HepG2 (cell line): ENCODE measurements around the gene AP3D1. TPM values are rescaled to one million over a fixed set of nuclear protein-coding genes. Genes with fewer than 3 reads are reported as not detected.

Experiments
- ATAC-seq: fragments of 200-7000 bp; cut with Tn5 transposase; 3 replicates; pipeline ENCODE4 v1.9.1; 2020; ENCODE audit warnings: mild to moderate bottlenecking, moderate library complexity
- BruUV-seq: library from RNA; stranded (reverse); fragments of 400-500 nt; replicated peaks from 2 replicates; lab custom pipeline; 2021; lab: Mats Ljungman, UMichigan
- CTCF ChIA-PET: fragments of 300-600 bp; formaldehyde crosslinking; extraction: SDS; loops from one replicate; lab custom pipeline; 2021; ENCODE audit warnings: low total read pairs, inconsistent platforms, low intra/inter-chr PET ratio; lab: Yijun Ruan, JAX
- POLR2A ChIA-PET: fragments of 350-600 bp; sonication (Branson Sonifier 250); formaldehyde crosslinking; loops from one replicate; lab custom pipeline; 2020; ENCODE audit warnings: antibody characterized with exemption, inconsistent platforms; lab: Yijun Ruan, JAX
- DNase-seq: peaks from one replicate; pipeline ENCODE4 v3.0.0-alpha.2; 2015; ENCODE audit warnings: low spot score
- FAIRE-seq: peaks from 3 replicates; lab custom pipeline; 2011; peaks lifted over from hg19 to GRCh38; lab: Jason Lieb, UNC
- H2AFZ ChIP-seq: one replicate; pipeline ENCODE4 v1.6.1; 2011; ENCODE audit warnings: low read length, inconsistent platforms
- H3K27ac ChIP-seq: fragments of 300-600 bp; 3 replicates; pipeline ENCODE4 v1.8.0; 2011; ENCODE audit warnings: mixed run types, mild to moderate bottlenecking, mixed read lengths, low read length, inconsistent platforms; ENCODE audit not compliant: insufficient read depth; ENCODE audit errors: extremely low read length
- H3K27me3 ChIP-seq, 2 experiments: fragments of 200-600 bp in 1 of 2; 2 replicates in 1 of 2; 3 replicates in 1 of 2; pipeline versions ENCODE4 v1.6.0 to v1.8.0; 2011; ENCODE audit warnings: low read length in 2 of 2, mild to moderate bottlenecking in 2 of 2, moderate library complexity in 2 of 2, inconsistent platforms in 1 of 2; ENCODE audit not compliant: insufficient read depth in 2 of 2, control insufficient read depth in 1 of 2
- H3K36me3 ChIP-seq, 2 experiments: fragments of 200-600 bp in 1 of 2; replicated peaks in 1 of 2; 2 replicates in 1 of 2; 3 replicates in 1 of 2; pipeline versions ENCODE4 v1.5.1 to v1.8.0; 2011; ENCODE audit warnings: low read length in 2 of 2, inconsistent platforms in 1 of 2; ENCODE audit not compliant: insufficient read depth in 2 of 2, control insufficient read depth in 1 of 2
- H3K4me1 ChIP-seq: 2 replicates; pipeline ENCODE4 v1.5.1; 2012; ENCODE audit warnings: low read length, inconsistent platforms; ENCODE audit not compliant: insufficient read depth
- H3K4me2 ChIP-seq: 2 replicates; pipeline ENCODE4 v1.6.0; 2011; ENCODE audit warnings: low read depth, low read length, inconsistent platforms
- H3K4me3 ChIP-seq, 3 experiments: fragments of 200-600 bp in 1 of 3; sonication (generic), shearing (Covaris generic) in 1 of 3; replicated peaks in 1 of 3; 2 replicates each; pipeline ENCODE4 v1.5.1; 2011 to 2016; ENCODE audit warnings: low read length in 3 of 3, inconsistent platforms in 2 of 3, low read depth in 2 of 3, mild to moderate bottlenecking in 2 of 3, control low read depth in 1 of 3, mixed read lengths in 1 of 3; ENCODE audit not compliant: insufficient read depth in 1 of 3
- H3K79me2 ChIP-seq: one replicate; pipeline ENCODE4 v1.6.1; 2011; ENCODE audit warnings: low read length, inconsistent platforms; ENCODE audit not compliant: insufficient read depth
- H3K9ac ChIP-seq: 2 replicates; pipeline ENCODE4 v1.6.0; 2011; ENCODE audit warnings: mild to moderate bottlenecking, low read depth, low read length, inconsistent platforms; ENCODE audit not compliant: insufficient read depth
- H3K9me3 ChIP-seq: 2 replicates; pipeline ENCODE4 v1.5.1; 2012; ENCODE audit warnings: mild to moderate bottlenecking, low read length
- H4K20me1 ChIP-seq: 2 replicates; pipeline ENCODE4 v1.6.0; 2011; ENCODE audit warnings: inconsistent platforms, mild to moderate bottlenecking, low read length, moderate library complexity; ENCODE audit not compliant: insufficient read depth
- SOX13 ChIP-seq, 3 experiments: fragments of 450-650 bp in 1 of 3; sonication (generic) in 1 of 3; formaldehyde crosslinking in 1 of 3; IDR thresholded peaks in 2 of 3; conservative IDR thresholded peaks in 1 of 3; 2 replicates each; pipeline versions ENCODE4 v1.5.0 to v1.6.1; 2016 to 2020; ENCODE audit warnings: antibody characterized with exemption in 1 of 3, mild to moderate bottlenecking in 1 of 3, missing compliant biosample characterization in 1 of 3, missing genetic modification reagents in 1 of 3, moderate library complexity in 1 of 3
- WGBS: methylation state at CpG from one replicate; pipeline ENCODE4 v1.1.6; 2017; ENCODE audit warnings: low lambda C conversion rate; 5-methylcytosine and 5-hydroxymethylcytosine counted together
- in situ Hi-C: cut with HindIII; loops from 2 replicates; pipeline ENCODE4 v1.10.0; 2017; ENCODE audit warnings: low pct_unique_long_range_greater_than_20kb; ENCODE audit not compliant: extremely low pct_ligation_motif_present
- intact Hi-C: fragments of 100-400 bp; cut with micrococcal nuclease; formaldehyde crosslinking; loops from one replicate; pipeline ENCODE4 v1.10.0; 2022; ENCODE audit not compliant: unreplicated experiment
- polyA plus RNA-seq, 8 experiments: library from polyadenylated mRNA; depleted of rRNA in 3 of 8; stranded (reverse) in 7 of 8; unstranded in 1 of 8; fragments of >200 nt; fragmentation: Illumina TruSeq in 4 of 8; extraction: Trizol in 4 of 8; gene quantifications; 2 replicates each; pipeline versions ENCODE4 v1.2.1 to v1.2.3, GENCODE V29; 2011 to 2016; ENCODE audit warnings: low read depth in 4 of 8, missing spikeins in 1 of 8, mixed read lengths in 1 of 8; ENCODE audit not compliant: insufficient read depth in 1 of 8
- total RNA-seq, 5 experiments: library from RNA; depleted of rRNA; stranded (reverse); fragments of >200 nt; fragmentation: Illumina TruSeq; extraction: Trizol; gene quantifications; 2 replicates each; pipeline ENCODE4 v1.2.3, GENCODE V29; 2016; ENCODE audit warnings: low read depth in 1 of 5
- TF ChIP-seq, protein P1 (sequence below): sonication (generic); formaldehyde crosslinking; IDR thresholded peaks from 2 replicates; pipeline ENCODE4 v1.4.0; 2020; ENCODE audit warnings: missing genetic modification reagents
- TF ChIP-seq, protein P2 (sequence below): sonication (generic); formaldehyde crosslinking; conservative IDR thresholded peaks from 2 replicates; pipeline ENCODE4 v1.4.0; 2020; ENCODE audit warnings: missing genetic modification reagents

Gene AP3D1
- total and polyA plus RNA-seq, 2 of the 13 experiments (the other 11 are each of a cell fraction or from before 2014, with no cell fraction given), result 68.0 to 82.6 TPM

GRCh38 chr19:2145831-2146241 is 5.5 kb downstream of the AP3D1 start (continued):
- TF ChIP-seq SOX13 (IDR thresholded peaks at IDR 0.05) (no peak), SOX13 (CRISPR knock-in tag; conservative IDR thresholded peaks at IDR 0.05 in 1 of 2, IDR thresholded peaks at IDR 0.05 in 1 of 2) (no peak)

GRCh38 chr19:2144190-2144589 is 7.2 kb downstream of the AP3D1 start:
- in situ Hi-C loops (no loop called here), intact Hi-C loops (no loop called here)
- peaks cover 34% of the 10 kb centered on the region for H4K20me1 ChIP-seq
- H3K4me2 ChIP-seq, result no peak overlapping the region
- H3K4me1 ChIP-seq, result peaks cover 37% of the 10 kb centered on the region
- FAIRE-seq, result no peak
- peaks cover 81% of the 10 kb centered on the region for H3K79me2 ChIP-seq
- no peak overlapping the region for H3K4me3 ChIP-seq
- ChIA-PET POLR2A (no interaction called here), CTCF (no interaction called here)
- no peak overlapping the region for H3K9ac ChIP-seq
- no peaks in the 10 kb centered on the region for H3K27me3 ChIP-seq
- H3K9me3 ChIP-seq, result no peaks in the 10 kb centered on the region
- 95% methylated on average over 15 of the region's 15 CpGs for WGBS
- H3K27ac ChIP-seq, result no peak overlapping the region
- no peak for DNase-seq
- TF ChIP-seq, protein P1, sequence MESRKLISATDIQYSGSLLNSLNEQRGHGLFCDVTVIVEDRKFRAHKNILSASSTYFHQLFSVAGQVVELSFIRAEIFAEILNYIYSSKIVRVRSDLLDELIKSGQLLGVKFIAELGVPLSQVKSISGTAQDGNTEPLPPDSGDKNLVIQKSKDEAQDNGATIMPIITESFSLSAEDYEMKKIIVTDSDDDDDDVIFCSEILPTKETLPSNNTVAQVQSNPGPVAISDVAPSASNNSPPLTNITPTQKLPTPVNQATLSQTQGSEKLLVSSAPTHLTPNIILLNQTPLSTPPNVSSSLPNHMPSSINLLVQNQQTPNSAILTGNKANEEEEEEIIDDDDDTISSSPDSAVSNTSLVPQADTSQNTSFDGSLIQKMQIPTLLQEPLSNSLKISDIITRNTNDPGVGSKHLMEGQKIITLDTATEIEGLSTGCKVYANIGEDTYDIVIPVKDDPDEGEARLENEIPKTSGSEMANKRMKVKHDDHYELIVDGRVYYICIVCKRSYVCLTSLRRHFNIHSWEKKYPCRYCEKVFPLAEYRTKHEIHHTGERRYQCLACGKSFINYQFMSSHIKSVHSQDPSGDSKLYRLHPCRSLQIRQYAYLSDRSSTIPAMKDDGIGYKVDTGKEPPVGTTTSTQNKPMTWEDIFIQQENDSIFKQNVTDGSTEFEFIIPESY, result peak; percentile 80
- TF ChIP-seq, protein P2, sequence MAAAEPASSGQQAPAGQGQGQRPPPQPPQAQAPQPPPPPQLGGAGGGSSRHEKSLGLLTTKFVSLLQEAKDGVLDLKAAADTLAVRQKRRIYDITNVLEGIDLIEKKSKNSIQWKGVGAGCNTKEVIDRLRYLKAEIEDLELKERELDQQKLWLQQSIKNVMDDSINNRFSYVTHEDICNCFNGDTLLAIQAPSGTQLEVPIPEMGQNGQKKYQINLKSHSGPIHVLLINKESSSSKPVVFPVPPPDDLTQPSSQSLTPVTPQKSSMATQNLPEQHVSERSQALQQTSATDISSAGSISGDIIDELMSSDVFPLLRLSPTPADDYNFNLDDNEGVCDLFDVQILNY (CRISPR knock-in tag), result no peak
- peaks cover 7 to 21% of the 10 kb centered on the region in 2 experiments for H3K36me3 ChIP-seq
- H2AFZ ChIP-seq, result no peak overlapping the region
- BruUV-seq, result no TSS peak
- no peak for ATAC-seq
